Neural progenitor cell (in vitro differentiated cells): ENCODE data around the gene POLR2E. TPM values are rescaled to one million over a fixed set of nuclear protein-coding genes. Genes with fewer than 3 reads are reported as not detected.

Source experiments
- DNase-seq: peaks from one replicate; pipeline ENCODE4 v3.0.0-alpha.2; 2016; ENCODE audit warnings: low spot score
- H2AFZ ChIP-seq: fragments of 200-600 bp; sonication (generic); replicated peaks from 2 replicates; pipeline ENCODE4 v1.6.1; 2016; ENCODE audit warnings: antibody characterized with exemption
- H3F3A ChIP-seq: fragments of 200-600 bp; sonication (generic); 2 replicates; pipeline ENCODE4 v1.6.1; 2016; ENCODE audit warnings: antibody characterized with exemption, low read depth
- H3K27ac ChIP-seq: fragments of 200-600 bp; sonication (generic); 2 replicates; pipeline ENCODE4 v1.5.1; 2016; ENCODE audit warnings: mild to moderate bottlenecking
- H3K27me3 ChIP-seq: fragments of 200-600 bp; sonication (generic); 2 replicates; pipeline ENCODE4 v1.6.1; 2016; ENCODE audit warnings: mild to moderate bottlenecking, moderate library complexity
- H3K36me3 ChIP-seq: fragments of 200-600 bp; sonication (generic); 2 replicates; pipeline ENCODE4 v1.5.1; 2016
- H3K4me1 ChIP-seq: fragments of 200-600 bp; sonication (generic); 2 replicates; pipeline ENCODE4 v1.6.1; 2016; ENCODE audit warnings: mixed run types
- H3K4me2 ChIP-seq: fragments of 200-600 bp; sonication (generic); 2 replicates; pipeline ENCODE4 v1.6.1; 2016
- H3K4me3 ChIP-seq: fragments of 200-600 bp; sonication (generic); 2 replicates; pipeline ENCODE4 v1.5.1; 2016
- H3K79me2 ChIP-seq: fragments of 200-600 bp; sonication (generic); 2 replicates; pipeline ENCODE4 v1.6.1; 2016; ENCODE audit warnings: low read depth
- H3K9ac ChIP-seq: fragments of 200-600 bp; sonication (generic); 2 replicates; pipeline ENCODE4 v1.6.1; 2016
- H3K9me3 ChIP-seq: fragments of 200-600 bp; sonication (generic); 2 replicates; pipeline ENCODE4 v1.5.1; 2016; ENCODE audit warnings: low read depth
- H4K20me1 ChIP-seq: fragments of 200-600 bp; sonication (generic); 2 replicates; pipeline ENCODE4 v1.6.1; 2016; ENCODE audit warnings: low read depth
- H3K27ac Mint-ChIP-seq: 3 replicates; pipeline ENCODE4 v1.8.0; 2021; ENCODE audit warnings: mixed read lengths
- H3K27me3 Mint-ChIP-seq: 2 replicates; pipeline ENCODE4 v1.8.0; 2022; ENCODE audit warnings: low read depth, mild to moderate bottlenecking, inconsistent platforms, moderate library complexity, mixed read lengths; ENCODE audit not compliant: insufficient read depth
- H3K36me3 Mint-ChIP-seq: 3 replicates; pipeline ENCODE4 v1.8.0; 2021; ENCODE audit warnings: mixed read lengths
- H3K4me1 Mint-ChIP-seq: 3 replicates; pipeline ENCODE4 v1.8.0; 2021; ENCODE audit warnings: mixed read lengths
- H3K4me3 Mint-ChIP-seq: 3 replicates; pipeline ENCODE4 v1.8.0; 2021; ENCODE audit warnings: mild to moderate bottlenecking, moderate library complexity, mixed read lengths
- H3K9me3 Mint-ChIP-seq: 3 replicates; pipeline ENCODE4 v1.8.0; 2020; ENCODE audit warnings: mixed read lengths
- CTCF ChIP-seq: fragments of 200-600 bp; sonication (generic); IDR thresholded peaks from 2 replicates; pipeline ENCODE4 v1.5.1; 2017; ENCODE audit warnings: antibody characterized with exemption, mild to moderate bottlenecking
- EZH2 ChIP-seq: fragments of 200-600 bp; sonication (generic); IDR thresholded peaks from 2 replicates; pipeline ENCODE4 v1.6.1; 2017; ENCODE audit warnings: antibody characterized with exemption, mild to moderate bottlenecking, moderate library complexity
- EZH2phosphoT487 ChIP-seq: fragments of 200-600 bp; sonication (generic); IDR thresholded peaks from 2 replicates; pipeline ENCODE4 v1.6.1; 2017; ENCODE audit warnings: antibody characterized with exemption
- total RNA-seq: library from RNA; depleted of rRNA; stranded (reverse); fragments of >200 nt; gene quantifications from 2 replicates; pipeline ENCODE4 v1.2.3, GENCODE V29; 2015; ENCODE audit warnings: low replicate concordance

POLR2E gene
- total RNA-seq, 1 donor from 2014 or later = 98.8 TPM

- Histone ChIP-seq H3K4me3 (no peak overlapping the region), H3K9me3 (no peaks in the 10 kb centered on the region), H3K4me1 (no peaks in the 10 kb centered on the region), H4K20me1 (no peaks in the 10 kb centered on the region), H3K36me3 (no peaks in the 10 kb centered on the region), H3K27me3 (no peaks in the 10 kb centered on the region), H3K79me2 (no peaks in the 10 kb centered on the region), H2AFZ (no peak overlapping the region), H3F3A (peaks cover 8% of the 10 kb centered on the region), H3K9ac (no peak overlapping the region), H3K4me2 (no peak overlapping the region), H3K27ac (no peak overlapping the region)
- Mint-ChIP-seq H3K4me3 (no peak overlapping the region), H3K27ac (no peak overlapping the region), H3K9me3 (no peaks in the 10 kb centered on the region), H3K36me3 (no peaks in the 10 kb centered on the region), H3K4me1 (peaks cover 12% of the 10 kb centered on the region), H3K27me3 (peaks cover 14% of the 10 kb centered on the region)
- no peak for DNase-seq
- TF ChIP-seq EZH2 (no peak), CTCF (no peak), EZH2phosphoT487 (no peak)
These were observed 46.1 kb downstream of the POLR2E start for GRCh38 chr19:1049106-1049505.

GRCh38 chr19:1047696-1048147 lies 47.5 kb downstream of the POLR2E start:
- Histone ChIP-seq H3K36me3 (no peaks in the 10 kb centered on the region), H4K20me1 (no peaks in the 10 kb centered on the region)

GRCh38 chr19:1046836-1047695 lies 48.1 kb downstream of the POLR2E start:
- Histone ChIP-seq H3K36me3 (no peaks in the 10 kb centered on the region), H3K27ac (no peak overlapping the region), H3K79me2 (no peaks in the 10 kb centered on the region), H3K9me3 (no peaks in the 10 kb centered on the region), H3F3A (peaks cover 8% of the 10 kb centered on the region), H3K4me3 (no peak overlapping the region), H3K4me2 (no peak overlapping the region), H3K9ac (no peak overlapping the region), H3K4me1 (no peaks in the 10 kb centered on the region), H3K27me3 (no peaks in the 10 kb centered on the region), H4K20me1 (peaks cover 3% of the 10 kb centered on the region), H2AFZ (no peak overlapping the region)
- no peak for TF ChIP-seq EZH2phosphoT487
- TF ChIP-seq CTCF = no peak
- no peak for TF ChIP-seq EZH2
- Mint-ChIP-seq H3K4me1 (peaks cover 10% of the 10 kb centered on the region), H3K9me3 (no peaks in the 10 kb centered on the region), H3K27me3 (peaks cover 7% of the 10 kb centered on the region), H3K27ac (no peak overlapping the region), H3K4me3 (no peak overlapping the region), H3K36me3 (no peaks in the 10 kb centered on the region)
- no peak for DNase-seq

More at GRCh38 chr19:1047696-1048147, 47.5 kb downstream of the POLR2E start:
- Mint-ChIP-seq H3K36me3 (no peaks in the 10 kb centered on the region), H3K9me3 (no peaks in the 10 kb centered on the region), H3K4me3 (no peak overlapping the region), H3K27ac (no peak overlapping the region), H3K4me1 (peaks cover 8% of the 10 kb centered on the region), H3K27me3 (peaks cover 8% of the 10 kb centered on the region)
- no peak for DNase-seq
- no peak overlapping the region for H3K4me2 ChIP-seq
- H3K27ac ChIP-seq = no peak overlapping the region
- H3F3A ChIP-seq = peaks cover 8% of the 10 kb centered on the region
- H3K79me2 ChIP-seq = no peaks in the 10 kb centered on the region
- no peak for TF ChIP-seq CTCF
- no peak for TF ChIP-seq EZH2phosphoT487
- TF ChIP-seq EZH2 = no peak
- no peak overlapping the region for H3K9ac ChIP-seq
- no peak overlapping the region for H3K4me3 ChIP-seq
- H3K9me3 ChIP-seq = no peaks in the 10 kb centered on the region
- H2AFZ ChIP-seq = no peak overlapping the region
- H3K4me1 ChIP-seq = no peaks in the 10 kb centered on the region
- H3K27me3 ChIP-seq = no peaks in the 10 kb centered on the region
